ENCODE results near the gene LGR5.

DNA sequence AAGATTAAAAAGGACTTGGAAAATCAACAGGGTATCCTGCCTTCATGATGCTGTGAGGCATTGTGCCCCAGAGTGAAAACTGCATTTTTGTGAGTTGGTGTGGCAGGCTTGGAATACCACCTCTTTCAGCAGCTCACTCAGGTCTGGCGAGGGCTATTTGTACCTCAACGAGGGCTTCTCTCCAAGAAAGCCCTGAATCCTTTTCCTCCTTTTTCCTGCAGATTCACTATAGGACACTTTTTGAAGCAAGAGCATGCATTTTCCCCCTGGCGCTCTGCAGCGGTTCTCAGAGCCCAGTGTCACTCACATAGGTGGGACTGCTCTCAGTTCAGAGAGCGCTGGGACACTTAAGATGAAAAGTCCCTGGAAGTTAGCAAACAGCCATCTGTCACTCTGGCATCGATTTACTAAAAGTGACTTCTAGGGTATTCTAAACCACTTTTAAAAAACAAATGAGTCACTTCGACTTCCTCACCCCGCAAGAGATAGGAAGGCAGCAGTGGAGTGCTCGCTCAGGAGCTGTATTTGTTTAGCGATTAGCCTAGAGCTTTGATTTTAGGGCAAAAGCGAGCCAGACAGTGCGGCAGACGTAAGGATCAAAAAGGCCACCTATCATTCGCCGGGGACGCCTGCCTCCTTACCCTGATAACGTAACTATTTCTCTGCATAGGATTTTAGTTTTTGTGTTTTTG, 782 bp upstream of the LGR5 start:
- TF ChIP-seq, protein P1, sequence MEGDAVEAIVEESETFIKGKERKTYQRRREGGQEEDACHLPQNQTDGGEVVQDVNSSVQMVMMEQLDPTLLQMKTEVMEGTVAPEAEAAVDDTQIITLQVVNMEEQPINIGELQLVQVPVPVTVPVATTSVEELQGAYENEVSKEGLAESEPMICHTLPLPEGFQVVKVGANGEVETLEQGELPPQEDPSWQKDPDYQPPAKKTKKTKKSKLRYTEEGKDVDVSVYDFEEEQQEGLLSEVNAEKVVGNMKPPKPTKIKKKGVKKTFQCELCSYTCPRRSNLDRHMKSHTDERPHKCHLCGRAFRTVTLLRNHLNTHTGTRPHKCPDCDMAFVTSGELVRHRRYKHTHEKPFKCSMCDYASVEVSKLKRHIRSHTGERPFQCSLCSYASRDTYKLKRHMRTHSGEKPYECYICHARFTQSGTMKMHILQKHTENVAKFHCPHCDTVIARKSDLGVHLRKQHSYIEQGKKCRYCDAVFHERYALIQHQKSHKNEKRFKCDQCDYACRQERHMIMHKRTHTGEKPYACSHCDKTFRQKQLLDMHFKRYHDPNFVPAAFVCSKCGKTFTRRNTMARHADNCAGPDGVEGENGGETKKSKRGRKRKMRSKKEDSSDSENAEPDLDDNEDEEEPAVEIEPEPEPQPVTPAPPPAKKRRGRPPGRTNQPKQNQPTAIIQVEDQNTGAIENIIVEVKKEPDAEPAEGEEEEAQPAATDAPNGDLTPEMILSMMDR (IDR thresholded peaks at IDR 0.05): no peak
- no peak for TF ChIP-seq POLR2A (IDR thresholded peaks at IDR 0.05)

Data from esophagus squamous epithelium (tissue), 4 donors.